Activated naive CD4-positive, alpha-beta T cell treated with anti-CD3 and anti-CD28 coated beads, Interleukin-2, amount 10 ng/mL, durations not matched to agents 7 days and 5 days (primary cell): Measurements from ENCODE around the gene CTNND2.
"Not testable (repeated sequence)": the region's sequence is repeated elsewhere in the genome, so short reads cannot be mapped to it uniquely, and the experiment has no call there.

ENCODE experiments used
- CTCF ChIA-PET: fragments of 350-600 bp; sonication (Branson Sonifier 250); formaldehyde crosslinking; loops from one replicate; lab custom pipeline; 2021; ENCODE audit warnings: antibody characterized with exemption; lab: Charles Lee
- DNase-seq: peaks from one replicate; pipeline ENCODE4 v3.0.0-alpha.2; 2020
- H3K27ac Mint-ChIP-seq: one replicate; pipeline ENCODE4 v1.8.0; 2021; ENCODE audit warnings: mild to moderate bottlenecking, moderate library complexity, mixed read lengths
- H3K27me3 Mint-ChIP-seq: one replicate; pipeline ENCODE4 v1.8.0; 2021; ENCODE audit warnings: mild to moderate bottlenecking, mixed read lengths
- H3K36me3 Mint-ChIP-seq: one replicate; pipeline ENCODE4 v1.8.0; 2021; ENCODE audit warnings: mixed read lengths
- H3K4me1 Mint-ChIP-seq: one replicate; pipeline ENCODE4 v1.8.0; 2021; ENCODE audit warnings: mixed read lengths
- H3K4me3 Mint-ChIP-seq: one replicate; pipeline ENCODE4 v1.8.0; 2021; ENCODE audit warnings: mild to moderate bottlenecking, moderate library complexity, mixed read lengths
- H3K9me3 Mint-ChIP-seq: one replicate; pipeline ENCODE4 v1.8.0; 2021; ENCODE audit warnings: mixed read lengths

The CTNND2 gene

DNA sequence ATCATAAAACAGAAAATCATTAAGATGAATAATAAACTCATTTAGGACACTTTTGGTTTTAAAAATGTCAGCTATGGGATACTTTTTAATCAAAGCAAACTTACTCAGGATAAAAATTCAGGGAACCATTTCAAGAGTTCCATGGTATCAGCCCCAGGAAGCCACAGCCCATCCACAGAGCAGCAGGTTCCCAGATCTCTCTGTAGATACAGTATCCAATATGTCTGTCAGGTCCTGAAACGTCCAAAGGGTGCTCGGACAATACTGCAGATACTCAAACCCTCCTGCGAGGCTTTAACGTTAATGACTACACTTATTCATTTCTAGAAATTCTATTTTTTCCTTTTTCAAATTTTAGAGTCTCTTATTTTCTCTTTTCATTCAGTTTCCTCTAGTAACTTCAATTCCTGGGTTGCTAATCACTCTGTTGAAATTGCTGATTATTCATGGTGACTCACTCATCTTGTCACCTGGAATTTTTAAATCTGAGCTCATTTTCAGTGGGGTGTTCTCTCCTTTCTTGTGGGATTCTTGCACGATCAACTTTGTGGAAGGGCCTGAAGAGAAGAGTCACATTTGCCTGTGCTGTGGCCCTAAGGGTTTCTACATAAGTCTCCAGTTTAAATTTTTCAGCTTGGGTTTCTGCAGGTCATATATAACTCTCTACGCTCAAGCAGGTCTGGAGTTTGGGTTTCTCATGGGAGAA is 435.8 kb downstream of the CTNND2 start:
- H3K4me1 Mint-ChIP-seq, result no peaks in the 10 kb centered on the region
- H3K36me3 Mint-ChIP-seq, result no peaks in the 10 kb centered on the region
- H3K9me3 Mint-ChIP-seq, result peaks cover 1% of the 10 kb centered on the region
- DNase-seq, result no peak
- H3K27ac Mint-ChIP-seq, result no peak overlapping the region
- no peak overlapping the region for H3K4me3 Mint-ChIP-seq
- CTCF ChIA-PET, result no interaction called here
- no peaks in the 10 kb centered on the region for H3K27me3 Mint-ChIP-seq

GRCh38 chr5:11467588-11467987 is 436.7 kb downstream of the CTNND2 start:
- CTCF ChIA-PET, result no interaction called here
- no peak overlapping the region for H3K4me3 Mint-ChIP-seq
- peaks cover 1% of the 10 kb centered on the region for H3K9me3 Mint-ChIP-seq
- no peak for DNase-seq
- no peaks in the 10 kb centered on the region for H3K4me1 Mint-ChIP-seq
- H3K36me3 Mint-ChIP-seq, result no peaks in the 10 kb centered on the region
- H3K27me3 Mint-ChIP-seq, result no peaks in the 10 kb centered on the region
- no peak overlapping the region for H3K27ac Mint-ChIP-seq

- no peak for DNase-seq
- CTCF ChIA-PET, result no interaction called here
- H3K27ac Mint-ChIP-seq, result no peak overlapping the region
- no peaks in the 10 kb centered on the region for H3K36me3 Mint-ChIP-seq
- H3K4me1 Mint-ChIP-seq, result no peaks in the 10 kb centered on the region
- H3K4me3 Mint-ChIP-seq, result no peak overlapping the region
- no peaks in the 10 kb centered on the region for H3K9me3 Mint-ChIP-seq
- H3K27me3 Mint-ChIP-seq, result no peaks in the 10 kb centered on the region
Measured at GRCh38 chr5:11459716-11460115, 444.5 kb downstream of the CTNND2 start.

DNA sequence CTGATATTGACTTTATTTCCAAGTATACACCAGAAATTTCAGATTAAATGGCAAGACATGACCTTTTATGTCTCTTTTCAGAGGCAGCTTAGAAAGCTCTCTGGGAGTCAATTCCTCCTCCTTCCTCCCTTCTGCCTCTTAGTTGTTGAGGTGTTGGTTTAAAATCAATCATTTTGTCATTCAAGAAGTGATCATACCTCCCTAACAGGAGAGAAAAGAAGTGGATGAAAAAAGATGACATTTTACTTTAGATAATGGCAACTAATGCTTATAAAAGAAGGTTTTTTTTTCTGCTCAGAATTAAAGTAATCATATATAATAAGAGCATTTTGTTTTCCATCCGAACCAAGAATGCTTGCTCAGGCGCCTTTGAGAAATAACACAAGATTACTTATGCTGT is 448.7 kb downstream of the CTNND2 start:
- Mint-ChIP-seq H3K27me3 (no peaks in the 10 kb centered on the region), H3K4me1 (no peaks in the 10 kb centered on the region), H3K9me3 (no peaks in the 10 kb centered on the region), H3K4me3 (no peak overlapping the region), H3K36me3 (no peaks in the 10 kb centered on the region), H3K27ac (no peak overlapping the region)
- CTCF ChIA-PET, result no interaction called here
- no peak for DNase-seq

GRCh38 chr5:11452852-11453251 is 451.4 kb downstream of the CTNND2 start:
- DNase-seq, result no peak
- Mint-ChIP-seq H3K4me1 (no peaks in the 10 kb centered on the region), H3K9me3 (no peaks in the 10 kb centered on the region), H3K27ac (no peak overlapping the region), H3K27me3 (no peaks in the 10 kb centered on the region), H3K36me3 (no peaks in the 10 kb centered on the region), H3K4me3 (no peak overlapping the region)
- CTCF ChIA-PET, result no interaction called here

DNA sequence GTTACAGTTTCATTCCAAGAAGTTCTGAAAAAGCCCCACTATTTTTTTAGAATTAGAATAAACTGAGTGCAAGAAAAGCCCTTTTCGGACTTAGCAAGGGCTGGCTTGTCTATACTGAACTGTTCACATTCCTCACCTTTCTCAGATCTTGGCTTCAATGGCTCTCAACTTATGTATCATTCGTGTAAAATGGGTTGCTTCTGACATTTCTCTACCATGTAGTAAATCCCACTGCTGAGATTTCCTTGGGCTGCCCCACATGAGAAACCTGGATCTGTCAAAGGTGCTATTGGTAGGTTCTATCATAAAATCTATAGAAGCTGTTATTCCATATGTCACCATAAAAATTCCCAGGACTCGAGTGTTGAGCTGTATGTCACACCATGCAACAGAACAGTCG is 454.3 kb downstream of the CTNND2 start:
- Mint-ChIP-seq H3K27me3 (no peaks in the 10 kb centered on the region), H3K36me3 (no peaks in the 10 kb centered on the region), H3K4me1 (no peaks in the 10 kb centered on the region), H3K27ac (no peak overlapping the region), H3K4me3 (no peak overlapping the region), H3K9me3 (no peaks in the 10 kb centered on the region)
- CTCF ChIA-PET, result no interaction called here
- no peak for DNase-seq

GRCh38 chr5:11449217-11449616 is 455.0 kb downstream of the CTNND2 start:
- H3K4me3 Mint-ChIP-seq, result no peak overlapping the region
- H3K27ac Mint-ChIP-seq, result no peak overlapping the region
- H3K4me1 Mint-ChIP-seq, result no peaks in the 10 kb centered on the region
- no peaks in the 10 kb centered on the region for H3K36me3 Mint-ChIP-seq
- CTCF ChIA-PET, result no interaction called here
- H3K9me3 Mint-ChIP-seq, result no peaks in the 10 kb centered on the region
- DNase-seq, result no peak
- no peaks in the 10 kb centered on the region for H3K27me3 Mint-ChIP-seq

- H3K36me3 Mint-ChIP-seq, result no peaks in the 10 kb centered on the region
- DNase-seq, result no peak
- no peaks in the 10 kb centered on the region for H3K4me1 Mint-ChIP-seq
- no peak overlapping the region for H3K27ac Mint-ChIP-seq
- no peaks in the 10 kb centered on the region for H3K9me3 Mint-ChIP-seq
- CTCF ChIA-PET, result no interaction called here
- H3K4me3 Mint-ChIP-seq, result no peak overlapping the region
- no peaks in the 10 kb centered on the region for H3K27me3 Mint-ChIP-seq
Measured at GRCh38 chr5:11443831-11444230, 460.4 kb downstream of the CTNND2 start.

GRCh38 chr5:11432116-11432515 is 472.1 kb downstream of the CTNND2 start:
- H3K9me3 Mint-ChIP-seq, result no peaks in the 10 kb centered on the region
- CTCF ChIA-PET, result no interaction called here
- no peaks in the 10 kb centered on the region for H3K27me3 Mint-ChIP-seq
- no peak overlapping the region for H3K4me3 Mint-ChIP-seq
- H3K4me1 Mint-ChIP-seq, result no peaks in the 10 kb centered on the region
- no peaks in the 10 kb centered on the region for H3K36me3 Mint-ChIP-seq
- DNase-seq, result no peak
- H3K27ac Mint-ChIP-seq, result no peak overlapping the region

- Mint-ChIP-seq H3K27me3 (no peaks in the 10 kb centered on the region), H3K36me3 (no peaks in the 10 kb centered on the region), H3K4me3 (no peak overlapping the region), H3K4me1 (no peaks in the 10 kb centered on the region), H3K27ac (no peak overlapping the region), H3K9me3 (no peaks in the 10 kb centered on the region)
- DNase-seq, result no peak
- CTCF ChIA-PET, result no interaction called here
Measured at GRCh38 chr5:11429254-11429653, 475.0 kb downstream of the CTNND2 start.

DNA sequence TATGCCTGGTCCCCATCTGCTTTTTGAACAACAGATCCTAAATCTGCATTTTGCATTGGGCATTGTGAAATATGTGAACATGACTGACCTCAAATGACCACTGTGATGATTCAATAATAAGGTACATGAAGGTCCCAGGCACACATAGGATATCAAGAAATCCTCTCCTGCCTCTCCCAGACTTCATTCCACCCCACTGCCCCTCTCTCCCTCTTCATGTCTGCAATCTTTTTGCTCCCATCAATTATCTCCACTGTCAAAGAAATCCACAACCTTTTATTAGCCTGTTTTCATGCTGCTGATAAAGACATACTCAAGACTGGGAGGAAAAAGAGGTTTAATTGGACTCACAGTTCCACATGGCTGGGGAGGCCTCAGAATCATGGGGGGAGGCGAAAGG is 476.7 kb downstream of the CTNND2 start:
- Mint-ChIP-seq H3K9me3 (no peaks in the 10 kb centered on the region), H3K4me1 (no peaks in the 10 kb centered on the region), H3K27ac (no peak overlapping the region), H3K27me3 (no peaks in the 10 kb centered on the region), H3K4me3 (no peak overlapping the region), H3K36me3 (no peaks in the 10 kb centered on the region)
- DNase-seq, result no peak
- CTCF ChIA-PET, result no interaction called here

DNA sequence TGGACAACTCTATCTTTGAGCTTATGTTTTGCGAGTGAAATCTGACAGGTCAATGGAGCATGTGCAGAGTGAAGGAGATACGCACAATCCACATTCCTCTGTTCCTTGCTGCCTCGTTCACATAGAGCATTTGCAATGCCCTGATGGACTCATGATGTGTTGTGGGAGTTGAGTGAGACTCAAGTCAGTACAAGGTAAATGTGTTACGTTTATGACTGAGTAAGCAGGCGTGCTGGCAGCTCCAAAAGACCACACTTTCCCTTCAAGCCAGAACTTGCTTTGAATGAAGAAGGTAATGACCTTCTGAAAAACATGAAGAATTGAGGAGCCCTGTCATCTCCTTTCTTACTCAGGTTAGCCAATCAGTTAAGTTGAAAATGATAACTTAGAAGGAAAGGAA is 477.8 kb downstream of the CTNND2 start:
- no peak overlapping the region for H3K27ac Mint-ChIP-seq
- no peaks in the 10 kb centered on the region for H3K4me1 Mint-ChIP-seq
- CTCF ChIA-PET, result no interaction called here
- H3K4me3 Mint-ChIP-seq, result no peak overlapping the region
- no peaks in the 10 kb centered on the region for H3K27me3 Mint-ChIP-seq
- H3K9me3 Mint-ChIP-seq, result no peaks in the 10 kb centered on the region
- DNase-seq, result no peak
- H3K36me3 Mint-ChIP-seq, result no peaks in the 10 kb centered on the region

- Mint-ChIP-seq H3K4me3 (no peak overlapping the region), H3K4me1 (no peaks in the 10 kb centered on the region), H3K36me3 (no peaks in the 10 kb centered on the region), H3K27me3 (no peaks in the 10 kb centered on the region), H3K9me3 (peaks cover 1% of the 10 kb centered on the region), H3K27ac (no peak overlapping the region)
- DNase-seq, result no peak
- CTCF ChIA-PET, result no interaction called here
Measured at GRCh38 chr5:11422342-11422741, 481.9 kb downstream of the CTNND2 start.

DNA sequence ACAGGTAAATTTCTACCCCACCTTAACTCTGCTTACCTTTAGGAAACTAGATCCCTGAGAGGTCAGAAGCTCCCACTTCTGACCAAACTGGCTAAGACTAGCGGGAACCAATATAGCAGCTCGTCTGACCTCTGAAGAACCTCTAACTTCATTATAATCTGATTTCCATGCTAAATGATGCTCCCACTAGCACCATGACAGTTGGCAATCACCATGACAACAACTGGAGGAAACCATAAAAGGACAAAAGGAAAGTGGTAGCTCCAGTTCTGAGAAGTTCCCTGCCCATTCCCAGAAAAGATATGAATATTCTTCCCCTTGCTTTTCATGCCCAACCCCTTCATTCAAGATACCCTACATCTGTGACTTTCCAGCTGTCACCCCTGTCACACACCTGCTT is 483.3 kb downstream of the CTNND2 start:
- CTCF ChIA-PET, result no interaction called here
- no peak for DNase-seq
- H3K4me1 Mint-ChIP-seq, result no peaks in the 10 kb centered on the region
- H3K27me3 Mint-ChIP-seq, result no peaks in the 10 kb centered on the region
- H3K4me3 Mint-ChIP-seq, result no peak overlapping the region
- H3K27ac Mint-ChIP-seq, result no peak overlapping the region
- peaks cover 2% of the 10 kb centered on the region for H3K9me3 Mint-ChIP-seq
- H3K36me3 Mint-ChIP-seq, result no peaks in the 10 kb centered on the region

- H3K36me3 Mint-ChIP-seq, result no peaks in the 10 kb centered on the region
Measured at GRCh38 chr5:11415751-11416150, 488.5 kb downstream of the CTNND2 start.

GRCh38 chr5:11414732-11415131 is 489.5 kb downstream of the CTNND2 start:
- H3K4me3 Mint-ChIP-seq, H3K27me3 Mint-ChIP-seq, DNase-seq, H3K9me3 Mint-ChIP-seq, H3K36me3 Mint-ChIP-seq, CTCF ChIA-PET, H3K27ac Mint-ChIP-seq, H3K4me1 Mint-ChIP-seq: not testable (repeated sequence)

More at GRCh38 chr5:11415751-11416150, 488.5 kb downstream of the CTNND2 start:
- CTCF ChIA-PET, result no interaction called here
- H3K9me3 Mint-ChIP-seq, result peaks cover 7% of the 10 kb centered on the region
- no peak for DNase-seq
- H3K4me1 Mint-ChIP-seq, result no peaks in the 10 kb centered on the region
- no peak overlapping the region for H3K4me3 Mint-ChIP-seq
- no peak overlapping the region for H3K27ac Mint-ChIP-seq
- H3K27me3 Mint-ChIP-seq, result no peaks in the 10 kb centered on the region
